Activated CD4-positive, CD25-positive, alpha-beta regulatory T cell treated with anti-CD3 and anti-CD28 coated beads, Interleukin-2, amount 50 U/mL, for 16 hours (primary cell): Measurements from ENCODE around the gene KCNK3.

Experiments used
- DNase-seq: peaks from one replicate; pipeline ENCODE4 v3.0.0-alpha.2; 2020; ENCODE audit warnings: low read depth, low spot score

The KCNK3 gene

DNA sequence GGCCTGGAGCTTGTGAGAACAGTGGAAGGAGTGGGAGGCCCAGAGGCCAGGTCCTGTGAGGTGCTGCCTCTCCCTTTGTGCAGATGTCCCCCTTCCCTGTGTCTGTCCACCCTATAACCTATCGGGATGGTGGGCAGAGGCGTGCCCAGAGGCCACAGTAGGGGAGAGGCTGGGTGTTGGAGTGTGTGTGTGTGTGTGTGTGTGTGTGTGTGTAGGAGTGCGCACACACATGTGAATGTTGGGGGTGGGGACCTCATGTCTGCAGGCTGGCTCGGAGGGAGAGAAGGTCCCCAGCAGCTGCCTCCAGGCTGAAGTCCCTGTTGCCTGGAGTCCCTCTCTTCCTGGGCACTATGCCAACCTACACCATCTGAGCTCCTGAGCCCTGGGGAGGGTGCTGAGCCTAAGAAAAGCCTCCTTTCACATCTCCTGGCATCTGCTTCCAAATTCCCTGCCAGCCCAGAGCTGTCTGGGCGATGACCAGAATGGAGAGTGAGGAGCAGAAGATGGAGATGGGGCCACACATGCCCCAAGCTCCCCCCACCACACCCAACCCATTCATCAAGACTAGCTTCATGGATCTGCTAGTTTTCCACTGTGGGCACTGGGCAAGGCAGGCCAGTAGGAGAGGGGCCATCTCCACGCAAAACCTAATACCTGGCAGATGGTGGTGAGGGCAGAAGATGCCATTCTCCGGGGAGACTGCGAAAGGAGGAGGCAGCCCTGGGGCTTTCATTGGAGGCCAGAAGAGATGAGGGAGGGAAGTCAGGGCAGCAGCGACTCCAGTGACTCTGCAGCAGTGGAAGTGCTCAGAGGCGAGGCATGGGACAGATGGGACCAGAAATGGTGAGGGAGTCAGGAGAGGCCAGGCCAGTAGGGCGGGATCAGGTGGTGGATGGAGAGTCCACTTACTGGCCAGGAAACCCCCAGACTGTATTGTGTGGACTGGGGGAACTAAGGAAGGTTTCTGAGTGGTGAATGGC is 20.3 kb downstream of the KCNK3 start:
- no peak for DNase-seq

- no peak for DNase-seq
Measured at GRCh38 chr2:26715528-26716270, 23.2 kb downstream of the KCNK3 start.

GRCh38 chr2:26716340-26716739 is 23.8 kb downstream of the KCNK3 start:
- DNase-seq = no peak

DNA sequence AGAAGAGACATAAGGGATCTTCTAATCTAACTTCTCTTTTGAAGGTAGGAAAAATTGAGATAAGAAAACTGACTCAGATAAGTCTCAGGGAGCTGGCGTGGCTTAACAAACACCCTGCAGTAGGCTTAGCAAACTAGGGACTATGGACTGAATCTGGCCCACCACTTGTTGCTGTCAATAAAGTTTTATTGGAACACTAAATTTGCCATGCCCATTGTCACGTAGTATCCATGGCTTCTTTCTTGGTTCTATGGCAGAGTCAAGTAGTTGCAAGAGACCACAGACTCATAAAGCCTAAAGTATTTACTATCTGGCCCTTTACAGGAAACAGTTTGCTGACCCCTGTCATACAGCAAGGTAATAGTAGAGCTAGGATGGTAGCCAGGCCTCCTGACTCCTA is 24.2 kb downstream of the KCNK3 start:
- no peak for DNase-seq

- no peak for DNase-seq
Measured at GRCh38 chr2:26717362-26717761, 24.8 kb downstream of the KCNK3 start.

GRCh38 chr2:26718949-26719686 is 26.6 kb downstream of the KCNK3 start:
- no peak for DNase-seq

DNA sequence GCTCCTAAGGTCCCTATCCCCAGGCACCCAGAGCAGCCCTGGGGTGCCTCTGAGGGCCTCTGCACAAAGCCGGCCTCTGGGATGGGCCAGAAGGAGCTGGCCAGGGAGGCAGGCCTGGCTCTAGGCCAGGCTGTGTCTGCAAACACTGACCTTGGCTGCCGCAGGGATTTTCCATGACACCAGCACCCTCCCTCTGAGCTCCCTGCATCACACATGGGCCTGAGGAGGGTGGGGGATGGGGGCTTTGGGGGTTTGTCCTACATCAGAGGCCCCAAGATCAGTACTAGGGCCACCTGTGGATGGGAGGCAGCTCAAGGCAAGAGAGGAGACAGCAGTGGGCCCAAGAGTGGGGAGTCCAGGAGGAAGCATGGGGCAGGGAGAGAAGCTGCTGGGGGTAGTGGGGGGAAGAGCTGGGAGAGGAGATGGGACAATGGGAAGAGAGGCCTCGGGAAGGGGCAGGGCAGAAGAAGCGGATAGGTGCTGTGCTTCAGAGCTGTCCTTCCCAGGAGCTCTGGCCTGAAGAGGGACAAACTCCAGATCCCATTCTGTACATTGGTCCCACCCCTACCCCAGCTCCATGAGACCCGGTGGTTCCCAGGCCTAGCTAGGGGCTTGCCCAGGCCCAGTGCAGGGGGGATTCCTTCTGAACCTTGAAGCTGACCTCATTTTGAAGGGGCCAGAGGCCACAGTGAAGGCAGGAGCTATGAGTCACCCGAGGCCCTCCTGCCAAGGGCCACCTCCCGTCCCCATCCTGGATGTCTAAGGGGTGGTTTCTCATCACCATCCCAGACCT is 28.0 kb downstream of the KCNK3 start:
- DNase-seq = no peak

GRCh38 chr2:26721115-26722032 is 28.9 kb downstream of the KCNK3 start:
- no peak for DNase-seq

DNA sequence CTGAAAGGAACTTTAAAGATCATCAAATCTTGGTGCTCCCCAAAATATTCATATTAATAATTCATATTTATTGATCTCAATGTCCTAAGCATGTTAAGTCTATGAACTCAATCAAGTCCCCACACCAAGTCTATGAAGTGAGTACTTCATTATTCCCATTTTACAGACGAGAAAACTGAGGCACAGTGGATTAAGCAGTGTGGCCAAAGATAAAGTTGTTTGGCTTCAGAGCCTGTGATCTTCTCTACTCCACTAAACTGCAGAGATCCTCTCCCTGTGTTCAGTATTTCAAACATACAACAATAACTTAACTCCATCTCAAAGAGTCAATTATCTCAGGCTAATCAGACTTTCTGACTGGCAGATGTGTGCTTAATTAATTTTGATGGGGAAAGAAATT is 29.8 kb downstream of the KCNK3 start:
- DNase-seq = no peak

DNA sequence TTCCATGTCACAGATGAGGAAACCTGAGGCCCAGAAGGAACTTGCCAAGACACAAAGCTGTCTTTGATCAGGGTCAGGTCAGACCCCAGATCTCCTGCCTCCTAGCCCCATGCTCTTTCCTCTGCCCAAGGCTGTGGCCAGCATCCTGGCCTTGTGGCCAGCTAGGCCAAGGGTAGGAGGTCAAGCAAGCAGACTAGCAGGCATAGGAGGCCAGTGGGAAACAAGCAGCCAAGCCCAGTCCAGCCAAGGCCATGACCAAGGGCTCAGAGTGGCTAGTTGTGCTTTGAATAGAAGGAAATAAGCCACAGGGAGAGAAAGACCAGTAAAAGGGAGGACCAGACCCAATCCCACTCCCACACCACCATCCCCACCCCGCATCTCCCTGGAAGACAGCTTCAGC is 30.4 kb downstream of the KCNK3 start:
- DNase-seq = no peak

DNA sequence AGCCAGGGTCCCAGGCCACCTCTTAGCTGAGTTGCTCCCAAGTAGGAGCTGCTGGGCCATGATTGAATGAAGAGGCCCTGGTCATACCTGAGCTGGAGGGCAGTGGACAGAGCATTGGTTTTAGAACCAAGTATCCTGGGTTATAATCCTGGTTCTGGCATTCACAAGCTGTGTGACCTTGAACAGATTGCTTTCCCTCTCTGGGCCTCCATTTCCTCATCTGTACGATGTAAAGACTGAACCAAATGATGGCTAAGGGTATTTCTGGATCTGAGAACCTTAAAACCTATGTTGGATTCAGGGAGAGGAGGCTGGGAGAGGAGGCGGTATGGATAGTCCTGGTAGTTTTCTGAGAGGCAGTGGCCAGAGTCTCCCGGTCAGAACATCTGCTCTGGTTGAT is 31.0 kb downstream of the KCNK3 start:
- DNase-seq = no peak

DNA sequence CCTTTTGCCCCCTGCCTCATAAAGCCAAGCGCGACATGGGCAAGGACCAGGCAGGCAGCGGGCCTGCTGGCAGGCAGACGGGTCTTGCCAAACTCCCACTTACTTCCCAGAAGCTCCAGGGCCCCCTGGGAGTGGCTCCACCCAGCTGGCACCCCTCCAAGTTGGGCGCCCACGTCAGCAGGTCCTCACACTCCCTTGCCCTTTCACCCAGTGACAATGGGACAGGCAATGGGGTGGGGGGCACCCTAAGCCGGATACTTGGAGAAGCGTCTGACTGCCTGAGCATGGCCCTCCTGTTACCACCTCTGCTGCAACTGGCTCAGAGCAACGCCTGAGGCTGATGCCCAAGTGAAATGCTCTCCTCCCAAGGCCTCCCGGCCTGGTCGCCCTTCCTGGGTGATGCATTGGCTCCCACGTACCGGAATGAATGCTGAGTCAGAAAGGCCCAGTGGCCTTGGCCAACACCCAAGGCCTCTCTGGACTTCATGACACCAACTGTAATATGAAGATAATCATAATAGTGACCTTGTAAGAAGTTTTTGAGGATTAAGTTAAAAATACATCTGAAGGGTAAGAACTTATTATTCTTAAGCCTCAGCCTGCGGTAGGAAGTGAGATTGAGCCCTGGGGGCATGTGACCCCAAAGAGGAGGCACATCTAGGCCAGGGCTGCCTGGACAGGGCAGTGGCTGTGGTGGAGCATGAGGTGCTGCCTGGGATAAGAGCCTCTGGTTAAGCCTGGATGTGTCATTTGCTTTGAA is 31.6 kb downstream of the KCNK3 start:
- no peak for DNase-seq

GRCh38 chr2:26724784-26725520 is 32.4 kb downstream of the KCNK3 start:
- no peak for DNase-seq

GRCh38 chr2:26725521-26725820 is 32.9 kb downstream of the KCNK3 start:
- DNase-seq = no peak

DNA sequence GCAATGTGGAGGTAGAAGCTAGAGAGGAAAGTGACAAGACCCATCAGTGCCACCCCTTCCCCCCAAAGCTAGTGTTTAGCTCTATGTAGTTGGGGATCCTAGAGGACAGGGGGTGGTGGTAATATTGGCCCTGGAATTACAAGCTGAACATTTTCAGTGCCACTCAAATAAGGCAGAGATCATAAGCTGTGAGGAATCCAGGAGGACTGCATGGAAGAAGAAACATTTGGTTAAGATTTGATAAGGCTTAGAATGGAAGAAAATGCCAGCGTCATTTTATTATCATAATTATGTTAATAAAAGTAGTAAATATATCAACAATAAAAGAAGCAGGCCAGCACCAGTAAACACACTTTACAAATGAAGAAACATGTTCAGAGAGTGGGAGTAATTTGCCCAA is 33.7 kb downstream of the KCNK3 start:
- no peak for DNase-seq

- DNase-seq = no peak
Measured at GRCh38 chr2:26727641-26728561, 35.4 kb downstream of the KCNK3 start.

GRCh38 chr2:26729311-26729710 is 36.8 kb downstream of the KCNK3 start:
- no peak for DNase-seq
